ENCODE results near the gene DHX30. TPM values are rescaled to one million over a fixed set of nuclear protein-coding genes. Genes with fewer than 3 reads are reported as not detected.

DHX30 gene
- total RNA-seq, 1 experiment from 2014 or later: 65.1 TPM

- H3K4me1 ChIP-seq (ENCODE audit: control insufficient read depth, insufficient read depth, low read length): peaks cover 6% of the 10 kb centered on the region; the same call in 1 of the 2 replicates
- H3K9me3 ChIP-seq (ENCODE audit: control insufficient read depth, insufficient read depth, low read depth, low read length): no peaks in the 10 kb centered on the region
- TSS peak; percentile 92 for BruUV-seq (replicated peaks)
- peaks cover 11% of the 10 kb centered on the region for H3K36me3 ChIP-seq (ENCODE audit: control insufficient read depth, insufficient read depth, low read length)
- ChIA-PET POLR2A (interaction anchor here (0.5 kb wide), 1 partner anchor 25 kb away, joined by 3 read pairs; no protein-coding TSS in a partner anchor), CTCF (no interaction called here)
- in situ Hi-C loops (cut with HindIII; ENCODE audit: low pct_unique_long_range_greater_than_20kb, low sequenced_read_pairs): no loop called here
- H3K27ac ChIP-seq (ENCODE audit: low read length): peak overlapping the region; percentile 93
- TF ChIP-seq SIN3A (IDR thresholded peaks at IDR 0.05; ENCODE audit: borderline replicate concordance, insufficient read depth, low read depth, low read length): peak; percentile 35; the same call in 1 of the 2 replicates
- TF ChIP-seq POLR2AphosphoS5 (IDR thresholded peaks at IDR 0.05; ENCODE audit: low read depth, low read length): no peak
- peak; percentile 83 for TF ChIP-seq TCF7L2 (IDR thresholded peaks at IDR 0.05; ENCODE audit: low read depth, low read length)
- TF ChIP-seq REST (IDR thresholded peaks at IDR 0.05; ENCODE audit: insufficient read depth in 1 of 2, low read depth in 2 of 2, low read length in 1 of 2): no peak
- no peak for TF ChIP-seq CTCF (IDR thresholded peaks at IDR 0.05)
- DNase-seq (ENCODE audit: low read depth, low spot score) (no peak), ATAC-seq (peak; percentile 70)
- no peaks in the 10 kb centered on the region for H3K27me3 ChIP-seq (ENCODE audit: control insufficient read depth, insufficient read depth, low read length)
- H3K4me3 ChIP-seq (ENCODE audit: low read depth in 2 of 2, low read length in 2 of 2): peak overlapping the region; percentile 68 to 86
- intact Hi-C loops (cut with micrococcal nuclease; ENCODE audit: unreplicated experiment): no loop called here
Observed at GRCh38 chr3:47780741-47781684, 21.9 kb upstream of the DHX30 start.

- BruUV-seq (replicated peaks): TSS peak; percentile 84
- in situ Hi-C loops (cut with HindIII; ENCODE audit: low pct_unique_long_range_greater_than_20kb, low sequenced_read_pairs): no loop called here
- DNase-seq (ENCODE audit: low read depth, low spot score): peak; percentile 67
- CTCF ChIA-PET: no interaction called here
- peak within 1 kb of the TSS; percentile 93 for H3K27ac ChIP-seq (ENCODE audit: low read length)
- peak within 1 kb of the TSS; percentile 68 to 86 for H3K4me3 ChIP-seq (ENCODE audit: low read depth in 2 of 2, low read length in 2 of 2)
- TF ChIP-seq REST (IDR thresholded peaks at IDR 0.05; ENCODE audit: insufficient read depth in 1 of 2, low read depth in 2 of 2, low read length in 1 of 2): no peak
- peak; percentile 13; the same call in 1 of the 2 replicates for TF ChIP-seq SIN3A (IDR thresholded peaks at IDR 0.05; ENCODE audit: borderline replicate concordance, insufficient read depth, low read depth, low read length)
- TF ChIP-seq TCF7L2 (IDR thresholded peaks at IDR 0.05; ENCODE audit: low read depth, low read length): peak; percentile 58; the same call in 1 of the 2 replicates
- no peak for TF ChIP-seq CTCF (IDR thresholded peaks at IDR 0.05)
- peak; percentile 90 for TF ChIP-seq POLR2AphosphoS5 (IDR thresholded peaks at IDR 0.05; ENCODE audit: low read depth, low read length)
- H3K4me1 ChIP-seq (ENCODE audit: control insufficient read depth, insufficient read depth, low read length): peaks cover 6% of the 10 kb centered on the region; the same call in 1 of the 2 replicates
- intact Hi-C loops (cut with micrococcal nuclease; ENCODE audit: unreplicated experiment): no loop called here
- ATAC-seq: peak; percentile 97
- no peaks in the 10 kb centered on the region for H3K27me3 ChIP-seq (ENCODE audit: control insufficient read depth, insufficient read depth, low read length)
- H3K9me3 ChIP-seq (ENCODE audit: control insufficient read depth, insufficient read depth, low read depth, low read length): no peaks in the 10 kb centered on the region
- POLR2A ChIA-PET: no interaction called here
- H3K36me3 ChIP-seq (ENCODE audit: control insufficient read depth, insufficient read depth, low read length): peaks cover 11% of the 10 kb centered on the region
Observed at GRCh38 chr3:47781685-47782445, 21.1 kb upstream of the DHX30 start, which contains the start of gene SMARCC1. TSS of gene SMARCC1 (minus strand) at chr3:47781893. CDS start at chr3:47781797, 96 bp downstream.
